Measurements from ENCODE around the gene PTPRQ. TPM values are rescaled to one million over a fixed set of nuclear protein-coding genes. Genes with fewer than 3 reads are reported as not detected.

PTPRQ gene, protein sequence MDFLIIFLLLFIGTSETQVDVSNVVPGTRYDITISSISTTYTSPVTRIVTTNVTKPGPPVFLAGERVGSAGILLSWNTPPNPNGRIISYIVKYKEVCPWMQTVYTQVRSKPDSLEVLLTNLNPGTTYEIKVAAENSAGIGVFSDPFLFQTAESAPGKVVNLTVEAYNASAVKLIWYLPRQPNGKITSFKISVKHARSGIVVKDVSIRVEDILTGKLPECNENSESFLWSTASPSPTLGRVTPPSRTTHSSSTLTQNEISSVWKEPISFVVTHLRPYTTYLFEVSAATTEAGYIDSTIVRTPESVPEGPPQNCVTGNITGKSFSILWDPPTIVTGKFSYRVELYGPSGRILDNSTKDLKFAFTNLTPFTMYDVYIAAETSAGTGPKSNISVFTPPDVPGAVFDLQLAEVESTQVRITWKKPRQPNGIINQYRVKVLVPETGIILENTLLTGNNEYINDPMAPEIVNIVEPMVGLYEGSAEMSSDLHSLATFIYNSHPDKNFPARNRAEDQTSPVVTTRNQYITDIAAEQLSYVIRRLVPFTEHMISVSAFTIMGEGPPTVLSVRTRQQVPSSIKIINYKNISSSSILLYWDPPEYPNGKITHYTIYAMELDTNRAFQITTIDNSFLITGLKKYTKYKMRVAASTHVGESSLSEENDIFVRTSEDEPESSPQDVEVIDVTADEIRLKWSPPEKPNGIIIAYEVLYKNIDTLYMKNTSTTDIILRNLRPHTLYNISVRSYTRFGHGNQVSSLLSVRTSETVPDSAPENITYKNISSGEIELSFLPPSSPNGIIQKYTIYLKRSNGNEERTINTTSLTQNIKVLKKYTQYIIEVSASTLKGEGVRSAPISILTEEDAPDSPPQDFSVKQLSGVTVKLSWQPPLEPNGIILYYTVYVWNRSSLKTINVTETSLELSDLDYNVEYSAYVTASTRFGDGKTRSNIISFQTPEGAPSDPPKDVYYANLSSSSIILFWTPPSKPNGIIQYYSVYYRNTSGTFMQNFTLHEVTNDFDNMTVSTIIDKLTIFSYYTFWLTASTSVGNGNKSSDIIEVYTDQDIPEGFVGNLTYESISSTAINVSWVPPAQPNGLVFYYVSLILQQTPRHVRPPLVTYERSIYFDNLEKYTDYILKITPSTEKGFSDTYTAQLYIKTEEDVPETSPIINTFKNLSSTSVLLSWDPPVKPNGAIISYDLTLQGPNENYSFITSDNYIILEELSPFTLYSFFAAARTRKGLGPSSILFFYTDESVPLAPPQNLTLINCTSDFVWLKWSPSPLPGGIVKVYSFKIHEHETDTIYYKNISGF (N-terminal part only)
- total RNA-seq (2022; extraction: Qiagen RNA extraction), result 0.02 to 0.08 TPM (median 0.03 TPM) in 5 replicates

DNA sequence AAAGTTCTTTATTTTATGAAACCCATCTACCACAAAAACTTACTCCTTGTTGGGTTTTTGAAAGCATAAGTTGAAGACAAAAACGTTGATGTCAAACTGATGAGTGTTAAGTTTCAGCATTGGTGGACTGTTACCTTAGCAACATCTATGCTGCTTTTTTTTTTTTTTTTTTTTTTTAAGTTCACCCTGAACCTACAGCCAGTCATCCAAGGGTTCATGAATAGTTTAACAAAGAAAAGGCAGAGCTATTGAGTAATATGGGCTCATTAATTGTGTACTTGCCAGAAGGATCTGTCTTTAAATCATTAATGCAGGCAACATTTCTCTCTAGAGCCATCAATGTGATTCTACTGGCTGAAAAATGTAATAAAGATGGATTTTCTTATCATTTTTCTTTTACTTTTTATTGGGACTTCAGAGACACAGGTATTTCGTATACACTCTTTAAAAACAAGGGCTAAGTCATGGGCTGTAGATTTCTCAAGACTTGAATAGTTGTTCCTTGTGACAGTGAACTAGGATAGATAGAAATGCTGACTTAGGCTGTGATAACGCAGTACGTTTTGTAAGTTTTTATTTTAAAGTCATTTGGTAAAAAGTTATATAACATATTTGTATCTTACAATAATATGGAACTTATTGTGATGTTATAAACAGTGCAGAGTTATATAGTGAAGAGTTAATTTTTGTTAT is at the start of gene PTPRQ:
TSS of gene PTPRQ (plus strand) at position 262 of the 693 bp plus-strand sequence. CDS start at position 373, 111 bp downstream.

DNA sequence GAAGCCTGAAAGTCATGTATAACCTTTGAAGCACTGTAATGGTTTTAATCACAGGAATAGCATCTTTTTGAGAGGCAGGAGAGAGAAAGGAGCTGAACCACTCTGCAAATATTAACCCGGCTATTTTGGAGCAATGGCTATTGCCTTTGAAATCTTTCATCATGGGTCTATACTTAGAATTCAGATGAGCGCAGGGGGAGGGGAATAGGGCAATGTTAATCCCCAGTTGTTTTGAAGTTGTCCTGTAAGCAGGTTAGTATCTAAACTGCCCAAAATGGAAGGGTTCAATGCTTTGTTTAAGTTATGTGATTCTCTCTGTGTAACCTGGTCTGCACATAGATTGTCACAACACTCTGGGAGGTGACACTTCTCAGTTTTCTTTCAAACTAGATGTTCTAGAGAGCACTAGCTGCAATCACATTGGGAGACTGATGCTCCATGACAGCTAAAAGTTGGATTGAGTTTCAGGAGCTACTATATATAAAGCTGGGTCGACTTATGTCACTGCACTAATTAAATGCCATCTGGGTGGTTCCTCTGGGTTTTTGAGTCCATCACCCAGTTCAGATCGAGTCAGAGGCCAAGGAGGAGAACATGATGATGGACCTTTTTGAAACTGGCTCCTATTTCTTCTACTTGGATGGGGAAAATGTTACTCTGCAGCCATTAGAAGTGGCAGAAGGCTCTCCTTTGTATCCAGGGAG is 263.2 kb downstream of the PTPRQ start, which contains the start of gene MYF6:
TSS of gene MYF6 (plus strand) at position 509 of the 704 bp plus-strand sequence. CDS start at position 595, 86 bp downstream.

DNA sequence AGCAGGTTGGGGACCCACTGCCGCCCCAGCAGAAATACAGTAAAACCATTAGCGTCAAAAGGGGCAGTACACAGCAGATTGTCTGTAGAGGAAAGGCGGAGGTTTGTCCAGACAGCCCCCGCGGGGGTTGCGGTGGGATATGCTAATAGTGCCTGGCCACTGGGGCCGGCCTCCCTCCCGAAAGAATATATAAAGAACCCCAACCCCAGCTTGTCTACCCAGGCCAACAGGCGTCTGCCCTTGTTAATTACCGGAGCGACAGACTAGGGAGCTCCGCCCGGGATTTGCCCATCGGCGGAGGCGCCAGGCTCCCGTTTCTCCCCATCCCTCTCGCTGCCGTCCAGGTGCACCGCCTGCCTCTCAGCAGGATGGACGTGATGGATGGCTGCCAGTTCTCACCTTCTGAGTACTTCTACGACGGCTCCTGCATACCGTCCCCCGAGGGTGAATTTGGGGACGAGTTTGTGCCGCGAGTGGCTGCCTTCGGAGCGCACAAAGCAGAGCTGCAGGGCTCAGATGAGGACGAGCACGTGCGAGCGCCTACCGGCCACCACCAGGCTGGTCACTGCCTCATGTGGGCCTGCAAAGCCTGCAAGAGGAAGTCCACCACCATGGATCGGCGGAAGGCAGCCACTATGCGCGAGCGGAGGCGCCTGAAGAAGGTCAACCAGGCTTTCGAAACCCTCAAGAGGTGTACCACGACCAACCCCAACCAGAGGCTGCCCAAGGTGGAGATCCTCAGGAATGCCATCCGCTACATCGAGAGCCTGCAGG is 272.8 kb downstream of the PTPRQ start, which contains the start of gene MYF5:
TSS of gene MYF5 (plus strand) at position 217 of the 774 bp plus-strand sequence. CDS start at position 369, 152 bp downstream.

